RWPE2 (cell line): Measurements from ENCODE around the gene TNIP3.

ENCODE experiments used
- ATAC-seq: fragments of 200-7000 bp; cut with Tn5 transposase; 3 replicates; pipeline ENCODE4 v1.9.1; 2021; ENCODE audit warnings: low read depth
- DNase-seq: peaks from one replicate; pipeline ENCODE4 v3.0.0-alpha.2; 2020; ENCODE audit warnings: low spot score
- H3K27ac ChIP-seq: fragments of 450-650 bp; 2 replicates; pipeline ENCODE4 v1.5.1; 2017; ENCODE audit warnings: mild to moderate bottlenecking; ENCODE audit not compliant: poor library complexity, severe bottlenecking
- H3K27me3 ChIP-seq: fragments of 250-450 bp; sonication (Bioruptor Pico); 2 replicates; pipeline ENCODE4 v1.5.1; 2021; ENCODE audit warnings: mild to moderate bottlenecking, moderate library complexity; ENCODE audit not compliant: insufficient read depth, poor library complexity, severe bottlenecking
- H3K36me3 ChIP-seq: fragments of 250-450 bp; sonication (Bioruptor Pico); 2 replicates; pipeline ENCODE4 v1.5.1; 2020; ENCODE audit warnings: low read depth, mild to moderate bottlenecking, moderate library complexity
- H3K4me1 ChIP-seq: fragments of 250-450 bp; sonication (Bioruptor Pico); 2 replicates; pipeline ENCODE4 v1.5.1; 2021; ENCODE audit warnings: mild to moderate bottlenecking, moderate library complexity; ENCODE audit not compliant: insufficient read depth, poor library complexity, severe bottlenecking
- H3K4me3 ChIP-seq: fragments of 250-450 bp; sonication (Bioruptor Pico); 2 replicates; pipeline ENCODE4 v1.5.1; 2021; ENCODE audit warnings: mild to moderate bottlenecking, moderate library complexity; ENCODE audit not compliant: severe bottlenecking
- H3K9me3 ChIP-seq: fragments of 250-450 bp; sonication (Bioruptor Pico); 2 replicates; pipeline ENCODE4 v1.5.1; 2021; ENCODE audit warnings: mild to moderate bottlenecking, moderate library complexity; ENCODE audit not compliant: severe bottlenecking
- CTCF ChIP-seq: fragments of 450-650 bp; IDR thresholded peaks from one replicate; pipeline ENCODE4 v1.5.1; 2017; ENCODE audit warnings: mild to moderate bottlenecking, moderate library complexity; ENCODE audit not compliant: poor library complexity, severe bottlenecking

TNIP3 gene

GRCh38 chr4:121166976-121167375, 2.9 kb upstream of the TNIP3 start:
- H3K9me3 ChIP-seq: no peaks in the 10 kb centered on the region
- DNase-seq (no peak), ATAC-seq (no peak)
- no peaks in the 10 kb centered on the region for H3K36me3 ChIP-seq
- peaks cover 3% of the 10 kb centered on the region for H3K4me1 ChIP-seq
- no peak for TF ChIP-seq CTCF
- no peak overlapping the region for H3K27ac ChIP-seq
- no peaks in the 10 kb centered on the region for H3K27me3 ChIP-seq
- H3K4me3 ChIP-seq: no peak overlapping the region

DNA sequence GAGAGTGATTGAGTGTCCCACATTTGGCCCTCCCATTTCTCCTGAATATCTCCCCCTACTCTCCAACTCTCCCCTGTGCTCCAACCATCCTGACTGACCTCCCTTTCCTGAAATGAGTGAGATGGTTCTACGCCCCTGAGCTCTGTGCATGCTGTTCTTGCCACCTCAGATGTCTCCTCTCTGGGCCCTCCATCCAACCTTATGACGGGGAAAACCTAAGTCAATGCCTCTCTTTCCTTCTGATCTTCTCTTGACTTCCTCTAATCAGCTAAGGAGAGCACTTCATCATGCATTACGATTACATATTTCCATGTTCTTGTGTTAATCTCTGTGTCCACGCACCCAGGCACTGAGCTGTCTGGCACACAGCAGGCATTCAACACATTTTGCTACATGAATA, 1.1 kb upstream of the TNIP3 start:
- H3K27ac ChIP-seq: no peak overlapping the region
- no peak overlapping the region for H3K4me3 ChIP-seq
- ATAC-seq (no peak), DNase-seq (no peak)
- no peak for TF ChIP-seq CTCF
- H3K9me3 ChIP-seq: no peaks in the 10 kb centered on the region
- H3K27me3 ChIP-seq: no peaks in the 10 kb centered on the region
- H3K4me1 ChIP-seq: peaks cover 3% of the 10 kb centered on the region
- H3K36me3 ChIP-seq: no peaks in the 10 kb centered on the region

DNA sequence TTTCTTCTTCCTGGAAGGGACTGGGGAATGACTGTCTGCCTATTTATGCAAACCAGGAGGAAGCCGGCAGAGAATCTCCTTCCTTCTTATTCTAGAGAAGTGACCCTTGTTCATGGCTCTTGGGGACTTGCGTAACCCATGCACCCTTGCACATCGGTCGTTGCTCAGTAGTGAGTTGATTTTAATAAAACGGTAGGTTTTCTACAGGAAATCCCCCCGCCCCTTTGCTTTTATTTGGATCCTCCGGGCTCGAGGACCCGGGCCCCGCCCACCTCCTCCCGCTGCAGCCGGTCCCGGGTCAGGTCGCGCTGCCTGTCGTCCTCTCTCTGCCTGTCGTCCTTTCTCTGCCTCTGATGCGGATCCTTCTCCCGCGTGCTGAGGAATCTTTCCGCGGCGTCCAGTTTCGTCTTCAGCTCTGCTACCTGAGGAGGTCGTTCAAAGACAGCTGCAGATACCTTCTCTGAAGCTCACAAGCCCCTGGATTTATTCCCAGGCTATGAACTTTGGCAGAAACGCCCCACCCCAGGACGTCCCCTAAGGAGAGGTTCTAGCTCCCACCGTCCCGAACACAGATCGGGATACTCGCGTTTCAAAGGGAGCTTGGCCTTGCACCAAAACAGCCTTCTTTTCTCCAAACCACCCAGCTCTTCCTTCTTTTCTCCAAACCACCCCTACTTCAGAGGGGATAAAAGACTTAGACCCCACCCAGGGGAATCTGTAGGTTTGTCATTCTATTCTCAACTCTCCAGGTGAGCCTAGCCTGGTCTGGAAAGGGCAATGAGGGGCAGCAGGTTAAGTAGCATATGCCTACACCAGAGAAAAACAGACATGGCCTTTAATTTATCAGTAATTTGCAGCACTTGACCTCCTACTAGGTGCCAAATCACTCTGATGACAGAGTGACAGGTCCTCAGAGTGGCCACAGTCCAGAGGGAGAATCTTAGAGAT, 7.0 kb downstream of the TNIP3 start:
- ATAC-seq (no peak), DNase-seq (no peak)
- Histone ChIP-seq H3K4me3 (no peak overlapping the region), H3K36me3 (no peaks in the 10 kb centered on the region), H3K27ac (no peak overlapping the region), H3K9me3 (no peaks in the 10 kb centered on the region), H3K4me1 (peaks cover 13% of the 10 kb centered on the region), H3K27me3 (no peaks in the 10 kb centered on the region)
- TF ChIP-seq CTCF: no peak

- ATAC-seq: peak; percentile 87
- no peak for TF ChIP-seq CTCF
- Histone ChIP-seq H3K9me3 (no peaks in the 10 kb centered on the region), H3K4me3 (no peak overlapping the region), H3K36me3 (no peaks in the 10 kb centered on the region), H3K27ac (no peak overlapping the region), H3K27me3 (no peaks in the 10 kb centered on the region), H3K4me1 (peaks cover 13% of the 10 kb centered on the region)
- DNase-seq: no peak
Observed at GRCh38 chr4:121155893-121156292, 8.2 kb downstream of the TNIP3 start.

- H3K27ac ChIP-seq: no peak overlapping the region
- DNase-seq: no peak
Observed at GRCh38 chr4:121154103-121154515, 10.0 kb downstream of the TNIP3 start.

More at GRCh38 chr4:121154103-121154515, 10.0 kb downstream of the TNIP3 start:
- no peak overlapping the region for H3K4me3 ChIP-seq
- no peaks in the 10 kb centered on the region for H3K27me3 ChIP-seq
- ATAC-seq: no peak
- no peak for TF ChIP-seq CTCF
- H3K4me1 ChIP-seq: peaks cover 13% of the 10 kb centered on the region
- H3K9me3 ChIP-seq: no peaks in the 10 kb centered on the region
- no peaks in the 10 kb centered on the region for H3K36me3 ChIP-seq
